ENCODE results near the gene TP53I13.
A peak's percentile ranks its signal among the peaks of the same experiment; 100 is the strongest.

The TP53I13 gene

GRCh38 chr17:29573871-29574731 lies 5.6 kb downstream of the TP53I13 start:
- no peak for TF ChIP-seq CTCF (IDR thresholded peaks at IDR 0.05)
- no peak for TF ChIP-seq ZFX (IDR thresholded peaks at IDR 0.05; ENCODE audit: borderline replicate concordance)
- H3K27ac ChIP-seq: peak overlapping the region; percentile 60

- peak overlapping the region; percentile 60 for H3K27ac ChIP-seq
- TF ChIP-seq CTCF (IDR thresholded peaks at IDR 0.05) (no peak), ZFX (IDR thresholded peaks at IDR 0.05; ENCODE audit: borderline replicate concordance) (no peak)
Measured at GRCh38 chr17:29574732-29575510, 6.4 kb downstream of the TP53I13 start.

GRCh38 chr17:29575511-29576213 lies 7.2 kb downstream of the TP53I13 start:
- H3K27ac ChIP-seq: peak overlapping the region; percentile 60
- TF ChIP-seq ZFX (IDR thresholded peaks at IDR 0.05; ENCODE audit: borderline replicate concordance): no peak
- TF ChIP-seq CTCF (IDR thresholded peaks at IDR 0.05): no peak

- H3K27ac ChIP-seq: no peak overlapping the region
- TF ChIP-seq ZFX (IDR thresholded peaks at IDR 0.05; ENCODE audit: borderline replicate concordance) (no peak), CTCF (IDR thresholded peaks at IDR 0.05) (no peak)
Measured at GRCh38 chr17:29576214-29577000, 7.9 kb downstream of the TP53I13 start.

GRCh38 chr17:29577001-29577370 lies 8.5 kb downstream of the TP53I13 start:
- H3K27ac ChIP-seq: no peak overlapping the region
- TF ChIP-seq ZFX (IDR thresholded peaks at IDR 0.05; ENCODE audit: borderline replicate concordance): no peak
- TF ChIP-seq CTCF (IDR thresholded peaks at IDR 0.05): no peak

- TF ChIP-seq ZFX (IDR thresholded peaks at IDR 0.05; ENCODE audit: borderline replicate concordance) (no peak), CTCF (IDR thresholded peaks at IDR 0.05) (no peak)
- no peak overlapping the region for H3K27ac ChIP-seq
Measured at GRCh38 chr17:29577385-29578211, 9.1 kb downstream of the TP53I13 start.

Measured in 22Rv1 (cell line).